OCI-M1 (cell line): ENCODE data around the gene ZNF438.
"Not testable (repeated sequence)": the region's sequence is repeated elsewhere in the genome, so short reads cannot be mapped to it uniquely, and the experiment has no call there.

Experiments
- DNase-seq: peaks from one replicate; lab custom pipeline; 2025; lab: John Stamatoyannopoulos, UW

Gene ZNF438

GRCh38 chr10:30984563-30985328, 46.9 kb downstream of the ZNF438 start:
- DNase-seq = peak; percentile 18

GRCh38 chr10:30983209-30983608, 48.5 kb downstream of the ZNF438 start:
- DNase-seq = not testable (repeated sequence)

GRCh38 chr10:30980951-30981616, 50.6 kb downstream of the ZNF438 start:
- DNase-seq = no peak

- no peak for DNase-seq
These were observed 51.7 kb downstream of the ZNF438 start for GRCh38 chr10:30979956-30980355.

- no peak for DNase-seq
These were observed 52.8 kb downstream of the ZNF438 start for GRCh38 chr10:30978843-30979242.

GRCh38 chr10:30977385-30977784, 54.3 kb downstream of the ZNF438 start:
- DNase-seq = no peak

- no peak for DNase-seq
These were observed 56.8 kb downstream of the ZNF438 start for GRCh38 chr10:30974773-30975415.

- DNase-seq = no peak
These were observed 57.3 kb downstream of the ZNF438 start for GRCh38 chr10:30974355-30974754.

- no peak for DNase-seq
These were observed 57.9 kb downstream of the ZNF438 start for GRCh38 chr10:30973737-30974136.

GRCh38 chr10:30970760-30971460, 60.8 kb downstream of the ZNF438 start:
- no peak for DNase-seq

- no peak for DNase-seq
These were observed 63.0 kb downstream of the ZNF438 start for GRCh38 chr10:30968711-30969110.

GRCh38 chr10:30967650-30968410, 63.8 kb downstream of the ZNF438 start:
- no peak for DNase-seq

- DNase-seq = no peak
These were observed 67.4 kb downstream of the ZNF438 start for GRCh38 chr10:30963992-30964930.

- no peak for DNase-seq
These were observed 69.1 kb downstream of the ZNF438 start for GRCh38 chr10:30962522-30962921.

GRCh38 chr10:30959836-30960210, 71.8 kb downstream of the ZNF438 start:
- DNase-seq = no peak

GRCh38 chr10:30949218-30949617, 82.4 kb downstream of the ZNF438 start:
- DNase-seq = not testable (repeated sequence)

GRCh38 chr10:30944005-30944404, 87.7 kb downstream of the ZNF438 start:
- no peak for DNase-seq

- DNase-seq = no peak
These were observed 88.2 kb downstream of the ZNF438 start for GRCh38 chr10:30943451-30943850.

- DNase-seq = no peak
These were observed 91.4 kb downstream of the ZNF438 start for GRCh38 chr10:30940256-30940655.

- no peak for DNase-seq
These were observed 91.9 kb downstream of the ZNF438 start for GRCh38 chr10:30939643-30940251.
